ENCODE results near the gene ACSF2. TPM values are rescaled to one million over a fixed set of nuclear protein-coding genes. Genes with fewer than 3 reads are reported as not detected.

The ACSF2 gene
- total RNA-seq, 4 donors from 2014 or later = 40.8 to 121 (median 64.3) TPM

DNA sequence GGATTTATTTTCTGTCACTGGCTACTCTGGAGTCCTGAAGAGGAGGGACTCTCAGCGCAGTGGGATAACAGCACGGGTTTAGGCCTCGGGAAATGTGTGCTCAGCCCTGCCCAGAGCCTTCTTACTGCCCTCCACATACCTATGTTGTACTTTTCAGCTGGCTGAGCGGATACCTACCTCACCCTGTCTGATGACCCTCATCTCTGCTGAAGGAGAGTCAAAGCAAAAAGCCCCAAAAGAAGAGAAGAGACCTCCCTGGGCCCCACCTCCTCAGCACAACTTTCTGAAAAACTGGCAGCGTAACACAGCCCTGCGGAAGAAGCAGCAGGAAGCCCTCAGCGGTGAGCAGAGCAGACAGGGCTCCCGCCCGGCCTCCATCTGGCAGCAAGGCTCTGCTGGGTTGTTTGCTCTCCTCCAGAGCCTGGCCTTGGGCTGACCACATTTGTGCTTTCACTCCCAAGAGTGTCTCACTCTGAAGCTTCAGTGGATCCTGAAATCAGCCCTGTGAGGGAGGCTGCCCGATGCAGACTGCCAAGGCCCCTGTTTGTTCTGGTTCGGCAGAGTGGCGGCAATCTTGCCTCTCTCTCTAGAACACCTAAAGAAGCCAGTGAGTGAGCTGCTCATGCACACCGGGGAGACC, 92.5 kb downstream of the ACSF2 start:
- H3K4me3 ChIP-seq (ENCODE audit: low read depth, poor library complexity, severe bottlenecking) = no peak overlapping the region
- intact Hi-C loops (cut with DNase I; ENCODE audit: low total_unique reads) = no loop called here
- no peak for TF ChIP-seq POLR2A (IDR thresholded peaks at IDR 0.05)
- TF ChIP-seq, protein P1, sequence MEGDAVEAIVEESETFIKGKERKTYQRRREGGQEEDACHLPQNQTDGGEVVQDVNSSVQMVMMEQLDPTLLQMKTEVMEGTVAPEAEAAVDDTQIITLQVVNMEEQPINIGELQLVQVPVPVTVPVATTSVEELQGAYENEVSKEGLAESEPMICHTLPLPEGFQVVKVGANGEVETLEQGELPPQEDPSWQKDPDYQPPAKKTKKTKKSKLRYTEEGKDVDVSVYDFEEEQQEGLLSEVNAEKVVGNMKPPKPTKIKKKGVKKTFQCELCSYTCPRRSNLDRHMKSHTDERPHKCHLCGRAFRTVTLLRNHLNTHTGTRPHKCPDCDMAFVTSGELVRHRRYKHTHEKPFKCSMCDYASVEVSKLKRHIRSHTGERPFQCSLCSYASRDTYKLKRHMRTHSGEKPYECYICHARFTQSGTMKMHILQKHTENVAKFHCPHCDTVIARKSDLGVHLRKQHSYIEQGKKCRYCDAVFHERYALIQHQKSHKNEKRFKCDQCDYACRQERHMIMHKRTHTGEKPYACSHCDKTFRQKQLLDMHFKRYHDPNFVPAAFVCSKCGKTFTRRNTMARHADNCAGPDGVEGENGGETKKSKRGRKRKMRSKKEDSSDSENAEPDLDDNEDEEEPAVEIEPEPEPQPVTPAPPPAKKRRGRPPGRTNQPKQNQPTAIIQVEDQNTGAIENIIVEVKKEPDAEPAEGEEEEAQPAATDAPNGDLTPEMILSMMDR (IDR thresholded peaks at IDR 0.05) = no peak
- DNase-seq (ENCODE audit: low spot score in 2 of 2) = no peak
- WGBS, 2 donors = 82 to 83% methylated on average over 12 to 13 of the region's 13 CpGs

DNA sequence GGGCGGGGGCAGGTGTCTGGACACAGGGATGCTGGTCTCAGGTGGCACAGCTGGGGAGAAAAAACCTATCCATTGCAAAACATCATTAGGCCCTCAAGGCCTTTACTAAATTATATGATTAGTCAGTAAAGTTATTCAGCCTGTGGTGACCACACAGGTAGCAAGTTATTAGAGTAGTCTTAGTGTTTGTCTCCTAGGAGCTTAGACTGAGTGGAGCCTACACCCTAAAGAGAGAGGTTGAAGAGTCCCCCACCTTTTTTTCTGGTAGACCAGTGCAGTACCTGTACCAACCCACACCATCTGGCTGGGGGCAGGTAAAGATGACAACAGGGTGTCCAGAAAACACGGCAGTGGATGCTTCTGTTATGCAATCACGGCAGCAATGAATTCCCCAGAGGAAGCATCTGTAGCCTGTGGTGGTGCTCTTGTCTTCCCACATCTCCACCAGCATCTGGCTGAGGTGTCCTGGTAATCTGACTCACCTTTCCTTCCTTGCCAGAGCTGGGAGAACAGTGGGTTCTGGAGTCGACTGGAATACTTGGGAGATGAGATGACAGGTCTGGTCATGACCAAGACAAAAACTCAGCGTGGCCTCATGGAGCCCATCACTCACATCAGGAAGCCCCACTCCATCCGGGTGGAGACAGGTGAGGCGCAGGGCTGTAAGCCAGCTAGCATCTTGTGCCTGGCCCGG, 93.3 kb downstream of the ACSF2 start:
- no peak for TF ChIP-seq POLR2A (IDR thresholded peaks at IDR 0.05)
- intact Hi-C loops (cut with DNase I; ENCODE audit: low total_unique reads) = no loop called here
- no peak for DNase-seq (ENCODE audit: low spot score in 2 of 2)
- no peak overlapping the region for H3K4me3 ChIP-seq (ENCODE audit: low read depth, poor library complexity, severe bottlenecking)
- WGBS, 2 donors = 66 to 76% methylated on average over 8 of the region's 8 CpGs

DNA sequence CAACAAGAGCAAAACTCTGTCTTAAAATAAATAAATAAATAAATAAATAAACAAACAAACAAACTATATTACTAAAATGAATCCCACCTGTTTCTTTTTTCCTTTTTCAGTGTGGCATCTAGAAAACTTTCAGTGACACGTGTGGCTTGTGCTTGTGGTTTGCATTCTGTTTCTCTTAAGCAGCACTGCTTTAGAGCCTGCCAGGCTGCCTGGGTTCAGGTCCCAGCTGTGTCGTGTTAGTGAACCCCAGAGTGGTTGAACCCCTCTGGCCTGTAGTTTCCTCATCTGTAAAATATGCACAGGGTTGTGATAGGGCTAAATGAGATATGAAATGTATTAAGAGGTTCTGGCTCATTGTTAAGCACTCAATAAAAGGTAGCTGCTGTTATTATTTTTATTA, 94.5 kb downstream of the ACSF2 start:
- TF ChIP-seq, protein P1 (IDR thresholded peaks at IDR 0.05) = no peak
- no peak for TF ChIP-seq POLR2A (IDR thresholded peaks at IDR 0.05)
- no peak overlapping the region for H3K4me3 ChIP-seq (ENCODE audit: low read depth, poor library complexity, severe bottlenecking)
- 71 to 90% methylated on average over 2 of the region's 2 CpGs for WGBS, 2 donors
- intact Hi-C loops (cut with DNase I; ENCODE audit: low total_unique reads) = no loop called here
- DNase-seq (ENCODE audit: low spot score in 2 of 2) = no peak

DNA sequence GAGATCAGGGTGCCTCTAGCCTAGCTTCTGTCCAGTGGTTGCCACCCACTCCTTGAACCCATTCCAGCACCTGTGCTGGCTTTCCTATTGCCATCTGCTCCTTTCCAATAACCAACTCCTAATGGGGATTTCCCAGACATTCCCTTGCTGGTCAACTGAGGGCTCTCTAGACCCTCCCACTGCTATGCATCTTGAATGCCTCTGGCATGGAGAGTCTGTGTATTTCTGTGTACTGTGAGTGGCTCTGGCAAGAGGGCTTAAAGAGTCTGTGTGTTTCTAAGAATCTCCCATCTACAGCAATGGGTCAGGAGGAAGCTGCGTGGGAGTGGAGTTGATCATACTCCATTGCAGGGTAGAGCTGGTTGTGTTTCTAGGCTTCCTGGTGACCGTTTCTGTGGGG, 95.5 kb downstream of the ACSF2 start:
- H3K4me3 ChIP-seq (ENCODE audit: low read depth, poor library complexity, severe bottlenecking) = no peak overlapping the region
- no peak for DNase-seq (ENCODE audit: low spot score in 2 of 2)
- TF ChIP-seq POLR2A (IDR thresholded peaks at IDR 0.05) = no peak
- TF ChIP-seq, protein P1 (IDR thresholded peaks at IDR 0.05) = no peak
- intact Hi-C loops (cut with DNase I; ENCODE audit: low total_unique reads) = no loop called here
- WGBS, 2 donors = 75 to 85% methylated on average over 2 of the region's 2 CpGs

DNA sequence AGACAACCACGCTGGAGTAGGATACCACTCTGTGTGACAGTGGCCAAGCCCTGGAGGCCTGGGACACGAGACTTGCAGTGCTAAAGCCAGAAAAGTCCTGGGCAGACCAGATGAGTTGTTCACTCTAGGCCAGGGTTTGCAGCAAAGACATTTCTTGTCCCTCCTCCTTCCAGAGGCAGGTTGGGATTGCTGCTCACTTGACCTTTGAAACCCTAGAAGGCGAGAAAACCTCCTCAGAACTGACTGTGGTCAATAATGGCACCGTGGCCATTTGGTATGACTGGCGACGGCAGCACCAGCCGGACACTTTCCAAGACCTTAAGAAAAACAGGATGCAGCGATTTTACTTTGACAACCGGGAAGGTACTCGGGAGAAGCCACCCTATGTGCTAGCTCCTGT, 96.7 kb downstream of the ACSF2 start:
- no peak for TF ChIP-seq POLR2A (IDR thresholded peaks at IDR 0.05)
- TF ChIP-seq, protein P1 (IDR thresholded peaks at IDR 0.05) = no peak
- whole genome bisulfite sequencing, 2 donors = 88 to 91% methylated on average over 10 of the region's 10 CpGs
- no peak overlapping the region for H3K4me3 ChIP-seq (ENCODE audit: low read depth, poor library complexity, severe bottlenecking)
- intact Hi-C loops (cut with DNase I; ENCODE audit: low total_unique reads) = no loop called here
- DNase-seq (ENCODE audit: low spot score in 2 of 2) = no peak

DNA sequence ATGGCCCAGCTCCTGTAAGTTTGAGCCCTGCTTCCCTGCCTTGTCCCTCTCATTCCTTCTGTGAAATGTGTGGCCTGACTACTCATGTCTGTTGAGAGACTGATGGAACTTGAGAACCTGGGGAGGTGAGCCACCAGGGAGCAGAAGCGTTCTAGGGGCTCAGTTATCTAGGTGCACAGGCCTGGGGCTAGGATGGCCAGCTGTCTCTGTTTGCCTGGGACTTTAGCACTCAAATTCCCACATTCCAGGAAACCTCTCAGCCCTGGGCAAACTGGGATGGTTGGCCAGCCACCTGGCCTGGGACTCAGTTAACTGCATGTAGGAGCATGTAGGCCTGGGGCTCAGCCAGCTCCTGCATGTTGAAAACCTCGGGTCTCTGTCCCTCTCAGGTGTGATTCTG, 97.2 kb downstream of the ACSF2 start:
- intact Hi-C loops (cut with DNase I; ENCODE audit: low total_unique reads) = no loop called here
- TF ChIP-seq POLR2A (IDR thresholded peaks at IDR 0.05) = no peak
- TF ChIP-seq, protein P1 (IDR thresholded peaks at IDR 0.05) = no peak
- H3K4me3 ChIP-seq (ENCODE audit: low read depth, poor library complexity, severe bottlenecking) = no peak overlapping the region
- no peak for DNase-seq (ENCODE audit: low spot score in 2 of 2)
- WGBS, 2 donors = 58 to 59% methylated on average over 2 of the region's 2 CpGs

Other genes with a start within 250 kb of the ACSF2 start
- 10 to 100 TPM; 15.0 to 90.5 (median 25.8) TPM for gene COL1A1, start 224.6 kb upstream of the ACSF2 start, total RNA-seq
- gene TMEM92, start 151.8 kb upstream of the ACSF2 start, total RNA-seq = 1 to 10 TPM in 1 of 4 donors, not detected in 3; 3.1 TPM
- 10 to 100 TPM; 23.5 to 41.3 (median 34.6) TPM for gene XYLT2, start 80.1 kb upstream of the ACSF2 start, total RNA-seq
- gene MRPL27, start 53.0 kb upstream of the ACSF2 start, total RNA-seq = 10 to 100 TPM; 52.1 to 56.0 (median 53.3) TPM
- 1 to 10 TPM in 1 of 4 donors, under 1 TPM in 3; 0.27 to 1.3 (median 0.38) TPM for gene EME1, start 53.0 kb upstream of the ACSF2 start, total RNA-seq
- gene LRRC59, start 28.7 kb upstream of the ACSF2 start, total RNA-seq = 10 to 100 TPM; 11.6 to 29.3 (median 24.2) TPM
- gene CHAD, start 42.7 kb downstream of the ACSF2 start, total RNA-seq = 1 to 10 TPM; 3.2 to 8.2 (median 7.2) TPM
- gene RSAD1, start 52.6 kb downstream of the ACSF2 start, total RNA-seq = 10 to 100 TPM; 21.5 to 40.5 (median 26.5) TPM
- gene MYCBPAP, start 82.2 kb downstream of the ACSF2 start, total RNA-seq = 1 to 10 TPM in 1 of 4 donors, under 1 TPM in 3; 0.38 to 2.3 (median 0.54) TPM
- 100 to 1,000 TPM in 3 of 4 donors, 10 to 100 TPM in 1; 99.2 to 174 (median 115) TPM for gene EPN3, start 106.5 kb downstream of the ACSF2 start, total RNA-seq
- 10 to 100 TPM; 27.6 to 56.0 (median 40.6) TPM for gene SPATA20, start 121.0 kb downstream of the ACSF2 start, total RNA-seq
- 1 to 10 TPM; 1.3 to 3.1 (median 1.8) TPM for gene CACNA1G, start 134.5 kb downstream of the ACSF2 start, total RNA-seq
- 10 to 100 TPM; 25.8 to 47.5 (median 35.2) TPM for gene ABCC3, start 208.7 kb downstream of the ACSF2 start, total RNA-seq